Ovary (tissue), 3 donors: ENCODE measurements around the gene ACO1.

Source experiments
- CTCF ChIP-seq, 3 donors: fragments of 450-650 bp in 2 of 3; fragments of 200-600 bp in 1 of 3; IDR thresholded peaks; one replicate each; pipeline versions ENCODE4 v1.5.1 to v1.8.0; 2016 to 2022; ENCODE audit warnings: antibody characterized with exemption in 3 of 3, mild to moderate bottlenecking in 1 of 3
- EP300 ChIP-seq: sonication (generic); formaldehyde crosslinking; IDR thresholded peaks from one replicate; pipeline ENCODE4 v1.6.1; 2017; ENCODE audit warnings: antibody characterized with exemption
- POLR2A ChIP-seq: fragments of 450-650 bp; IDR thresholded peaks from one replicate; pipeline ENCODE4 v1.6.1; 2017; ENCODE audit warnings: antibody characterized with exemption, mild to moderate bottlenecking, moderate library complexity
- donor health status: DM: no; HTN: no; CAD: no.

GRCh38 chr9:32389365-32389764 lies 4.9 kb downstream of the ACO1 start:
- TF ChIP-seq CTCF (IDR thresholded peaks at IDR 0.05): no peak
- no peak for TF ChIP-seq POLR2A
- TF ChIP-seq EP300: no peak
